GM18499 (cell line): ENCODE measurements around the gene BTK.
"Not testable (repeated sequence)": the region's sequence is repeated elsewhere in the genome, so short reads cannot be mapped to it uniquely, and the experiment has no call there.

Experiments
- ATAC-seq: cut with Tn5 transposase; IDR thresholded peaks from one replicate; pipeline ENCODE4 v1.9.1; 2021; ENCODE audit warnings: moderate number of reproducible peaks; ENCODE audit not compliant: insufficient read depth, unreplicated experiment

BTK gene

GRCh38 chrX:101348452-101349192 lies 37.4 kb downstream of the BTK start, which contains the start of gene TIMM8A:
Gene TIMM8A, minus strand, starts transcription at chrX:101348742. Its CDS starts 78 bp downstream, at chrX:101348664.
- peak; percentile 83 for ATAC-seq

- ATAC-seq, result no peak
Observed at GRCh38 chrX:101347859-101348451, 38.0 kb downstream of the BTK start.

GRCh38 chrX:101337776-101338271 lies 48.2 kb downstream of the BTK start:
- no peak for ATAC-seq

- ATAC-seq, result not testable (repeated sequence)
Observed at GRCh38 chrX:101334310-101334709, 51.7 kb downstream of the BTK start.

GRCh38 chrX:101326600-101326999 lies 59.4 kb downstream of the BTK start:
- not testable (repeated sequence) for ATAC-seq

- no peak for ATAC-seq
Observed at GRCh38 chrX:101303790-101304189, 82.2 kb downstream of the BTK start.
